BLaER1 treated with 17β-estradiol and CSF1 and Interleukin-3, amounts not matched to agents 10 nM and 100 nM (cell line): ENCODE results near the gene INTS15.

ENCODE experiments used
- H3K27ac ChIP-seq, 11 experiments: shearing (Covaris generic); formaldehyde crosslinking; 2 replicates each; pipeline ENCODE4 v1.8.1; 2022
- H3K27me3 ChIP-seq, 11 experiments: shearing (Covaris generic); formaldehyde crosslinking; 2 replicates each; pipeline ENCODE4 v1.8.1; 2022
- H3K36me3 ChIP-seq, 11 experiments: shearing (Covaris generic); formaldehyde crosslinking; 2 replicates each; pipeline ENCODE4 v1.8.1; 2022
- H3K4me1 ChIP-seq, 10 experiments: shearing (Covaris generic); formaldehyde crosslinking; 2 replicates each; pipeline ENCODE4 v1.8.1; 2022
- H3K4me2 ChIP-seq, 11 experiments: shearing (Covaris generic); formaldehyde crosslinking; 2 replicates each; pipeline ENCODE4 v1.8.1; 2022
- H3K4me3 ChIP-seq, 10 experiments: shearing (Covaris generic); formaldehyde crosslinking; 2 replicates each; pipeline ENCODE4 v1.8.1; 2022
- H3K9ac ChIP-seq, 11 experiments: shearing (Covaris generic); formaldehyde crosslinking; 2 replicates each; pipeline ENCODE4 v1.8.1; 2022
- H3K9me3 ChIP-seq, 11 experiments: shearing (Covaris generic); formaldehyde crosslinking; replicated peaks in 1 of 11; 2 replicates each; pipeline ENCODE4 v1.8.1; 2022
- H4K20me1 ChIP-seq, 11 experiments: shearing (Covaris generic); formaldehyde crosslinking; 2 replicates each; pipeline ENCODE4 v1.8.1; 2022
- Cebpa-rat ChIP-seq, 11 experiments: shearing (Covaris generic); IDR thresholded peaks; 2 replicates each; pipeline ENCODE4 v1.8.1; 2022

The INTS15 gene

DNA sequence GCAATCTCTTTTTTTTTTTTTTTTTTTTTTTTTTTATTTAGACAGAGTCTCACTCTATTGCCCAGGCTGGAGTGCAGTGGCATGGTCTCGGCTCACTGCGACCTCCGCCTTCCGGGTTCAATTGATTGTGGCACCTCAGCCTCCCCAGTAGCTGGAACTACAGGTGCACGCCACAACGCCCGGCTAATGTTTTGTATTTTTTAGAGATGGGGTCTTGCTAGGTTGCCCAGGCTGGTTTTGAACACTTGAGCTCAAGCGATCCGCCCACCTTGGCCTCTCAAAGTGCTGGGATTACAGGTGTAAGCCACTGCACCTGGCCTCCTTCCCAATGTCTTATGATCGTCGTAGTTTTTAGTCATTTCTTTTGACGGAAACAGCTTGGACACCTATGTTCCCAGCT lies 19.0 kb downstream of the INTS15 start:
- TF ChIP-seq Cebpa-rat (IDR thresholded peaks at IDR 0.05), result no peak
- Histone ChIP-seq H4K20me1 (peaks cover 0 to 67% (median 41%) of the 10 kb centered on the region in 11 experiments; a peak in 20 of 22 replicates), H3K4me2 (no peak overlapping the region), H3K9me3 (no peaks in the 10 kb centered on the region), H3K27me3 (peaks cover 6 to 19% (median 13%) of the 10 kb centered on the region in 11 experiments), H3K27ac (no peak overlapping the region), H3K9ac (no peak overlapping the region), H3K4me3 (no peak overlapping the region), H3K36me3 (peaks cover 47 to 70% (median 59%) of the 10 kb centered on the region in 11 experiments), H3K4me1 (peaks cover 0 to 11% (median 9%) of the 10 kb centered on the region in 10 experiments; a peak in 17 of 20 replicates)

DNA sequence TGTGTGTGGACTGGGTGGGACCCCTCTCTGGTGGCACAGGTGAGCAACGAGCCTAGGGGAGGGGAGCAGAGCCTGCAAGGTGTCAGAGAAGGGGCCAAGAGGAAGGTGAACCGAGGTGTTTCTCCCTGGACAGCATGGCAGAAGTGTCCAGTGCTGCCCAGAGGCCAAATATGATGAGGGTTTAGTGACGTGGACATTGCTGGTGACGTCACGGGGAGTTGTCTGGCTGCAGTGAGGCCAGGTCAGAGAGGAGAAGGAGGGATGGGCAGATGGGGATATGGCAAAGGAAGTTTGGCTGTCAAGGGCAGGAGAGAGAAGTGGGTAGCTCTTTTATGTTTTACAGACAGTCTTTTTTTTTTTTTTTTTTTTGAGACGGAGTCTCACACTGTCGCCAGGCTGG lies 23.0 kb downstream of the INTS15 start:
- peaks cover 0 to 55% (median 18%) of the 10 kb centered on the region in 11 experiments; a peak in 15 of 22 replicates for H4K20me1 ChIP-seq
- H3K36me3 ChIP-seq, result peaks cover 14 to 31% (median 21%) of the 10 kb centered on the region in 11 experiments
- H3K9me3 ChIP-seq, result no peaks in the 10 kb centered on the region
- H3K9ac ChIP-seq, result no peak overlapping the region
- peaks cover 44 to 59% (median 52%) of the 10 kb centered on the region in 11 experiments for H3K27me3 ChIP-seq
- H3K4me1 ChIP-seq, result peaks cover 10 to 34% (median 26%) of the 10 kb centered on the region in 10 experiments
- H3K4me2 ChIP-seq, result no peak overlapping the region
- H3K27ac ChIP-seq, result no peak overlapping the region
- TF ChIP-seq Cebpa-rat (IDR thresholded peaks at IDR 0.05), result no peak
- H3K4me3 ChIP-seq, result no peak overlapping the region

DNA sequence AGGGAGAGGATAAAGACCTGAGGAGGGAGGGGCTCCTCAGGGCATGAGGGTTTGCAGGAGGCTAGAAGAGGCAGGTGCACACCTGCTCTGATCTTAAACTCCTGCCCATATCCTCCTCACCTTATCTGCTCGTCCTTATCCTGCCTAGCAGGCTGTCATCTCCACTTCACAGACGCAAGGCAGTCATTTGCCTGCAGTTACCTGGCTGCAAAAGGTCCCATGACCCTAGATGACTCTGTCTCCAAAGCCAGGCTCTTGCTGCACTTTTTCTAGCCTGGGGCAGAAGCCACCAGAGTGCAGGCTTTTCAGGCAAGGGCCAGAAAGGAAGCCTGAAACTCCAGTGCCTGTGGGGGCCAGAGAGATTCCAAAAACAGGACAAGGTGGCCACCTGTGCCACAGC lies 23.9 kb downstream of the INTS15 start:
- H3K9ac ChIP-seq, result no peak overlapping the region
- H4K20me1 ChIP-seq, result peaks cover 0 to 54% (median 13%) of the 10 kb centered on the region in 11 experiments; a peak in 12 of 22 replicates
- H3K4me3 ChIP-seq, result no peak overlapping the region
- H3K36me3 ChIP-seq, result peaks cover 7 to 23% (median 12%) of the 10 kb centered on the region in 11 experiments
- peaks cover 49 to 68% (median 61%) of the 10 kb centered on the region in 11 experiments for H3K27me3 ChIP-seq
- H3K27ac ChIP-seq, result no peak overlapping the region
- H3K4me2 ChIP-seq, result no peak overlapping the region
- no peaks in the 10 kb centered on the region for H3K9me3 ChIP-seq
- no peak for TF ChIP-seq Cebpa-rat (IDR thresholded peaks at IDR 0.05)
- H3K4me1 ChIP-seq, result peaks cover 10 to 34% (median 26%) of the 10 kb centered on the region in 10 experiments

DNA sequence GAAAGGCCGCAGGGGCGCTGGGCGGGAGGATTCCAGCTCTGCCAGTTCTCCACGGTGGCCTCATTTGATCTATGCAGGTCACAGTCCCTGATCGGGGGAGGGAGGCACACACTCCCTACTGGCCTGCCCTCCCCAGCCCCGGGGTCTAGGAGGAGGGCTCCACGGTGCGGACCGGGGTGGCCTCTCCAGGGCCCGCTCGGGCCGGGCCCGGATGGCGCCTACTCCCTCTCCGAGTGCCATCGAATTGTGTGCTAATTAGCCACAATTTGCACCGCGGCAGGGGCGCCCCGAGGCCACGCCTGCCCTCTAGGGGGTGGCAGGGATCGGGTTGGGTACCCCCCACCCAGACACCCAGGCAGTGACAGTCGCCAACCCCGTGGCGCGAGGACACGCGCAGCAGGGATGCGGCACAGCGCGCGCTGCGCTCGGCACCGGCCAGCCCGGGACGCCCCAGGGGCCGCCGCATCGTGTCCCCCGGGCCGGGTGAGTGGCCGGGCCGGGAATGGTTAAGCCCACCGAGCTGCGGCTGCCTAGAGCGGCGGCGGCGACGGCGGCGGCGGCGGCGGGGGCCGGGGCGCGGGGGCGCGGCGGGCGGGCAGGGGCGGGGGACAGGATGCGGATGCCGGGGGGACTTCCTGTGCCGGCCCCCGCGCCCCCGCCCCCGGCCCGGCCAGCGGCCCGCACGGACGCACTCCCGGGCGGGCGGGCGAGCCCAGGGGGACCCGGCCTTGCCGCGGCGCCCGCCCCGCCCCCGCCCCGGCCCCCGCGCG lies 25.3 kb downstream of the INTS15 start, which contains the start of gene ZNF853:
ZNF853 (plus strand) TSS at position 658 of the 770 bp plus-strand sequence. CDS start 565 bp downstream, outside the sequence.
- TF ChIP-seq Cebpa-rat (IDR thresholded peaks at IDR 0.05), result no peak
- peak within 1 kb of the TSS; percentile 81 to 99 (median 92) for H3K4me2 ChIP-seq
- H3K9ac ChIP-seq, result peak within 1 kb of the TSS; percentile 42 to 72 (median 61); a peak in 17 of 22 replicates
- H3K27ac ChIP-seq, result peak within 1 kb of the TSS in 1 of 11 experiments; percentile 36; a peak in 2 of 22 replicates
- H3K4me3 ChIP-seq, result peak within 1 kb of the TSS; percentile 46 to 71 (median 59)
- peaks cover 10 to 37% (median 28%) of the 10 kb centered on the region in 10 experiments for H3K4me1 ChIP-seq
- peaks cover 0 to 9% (median 0%) of the 10 kb centered on the region in 11 experiments; a peak in 5 of 22 replicates for H3K36me3 ChIP-seq
- H3K9me3 ChIP-seq, result no peaks in the 10 kb centered on the region
- peaks cover 49 to 70% (median 62%) of the 10 kb centered on the region in 11 experiments for H3K27me3 ChIP-seq
- H4K20me1 ChIP-seq, result peaks cover 0 to 45% (median 6%) of the 10 kb centered on the region in 11 experiments; a peak in 9 of 22 replicates

DNA sequence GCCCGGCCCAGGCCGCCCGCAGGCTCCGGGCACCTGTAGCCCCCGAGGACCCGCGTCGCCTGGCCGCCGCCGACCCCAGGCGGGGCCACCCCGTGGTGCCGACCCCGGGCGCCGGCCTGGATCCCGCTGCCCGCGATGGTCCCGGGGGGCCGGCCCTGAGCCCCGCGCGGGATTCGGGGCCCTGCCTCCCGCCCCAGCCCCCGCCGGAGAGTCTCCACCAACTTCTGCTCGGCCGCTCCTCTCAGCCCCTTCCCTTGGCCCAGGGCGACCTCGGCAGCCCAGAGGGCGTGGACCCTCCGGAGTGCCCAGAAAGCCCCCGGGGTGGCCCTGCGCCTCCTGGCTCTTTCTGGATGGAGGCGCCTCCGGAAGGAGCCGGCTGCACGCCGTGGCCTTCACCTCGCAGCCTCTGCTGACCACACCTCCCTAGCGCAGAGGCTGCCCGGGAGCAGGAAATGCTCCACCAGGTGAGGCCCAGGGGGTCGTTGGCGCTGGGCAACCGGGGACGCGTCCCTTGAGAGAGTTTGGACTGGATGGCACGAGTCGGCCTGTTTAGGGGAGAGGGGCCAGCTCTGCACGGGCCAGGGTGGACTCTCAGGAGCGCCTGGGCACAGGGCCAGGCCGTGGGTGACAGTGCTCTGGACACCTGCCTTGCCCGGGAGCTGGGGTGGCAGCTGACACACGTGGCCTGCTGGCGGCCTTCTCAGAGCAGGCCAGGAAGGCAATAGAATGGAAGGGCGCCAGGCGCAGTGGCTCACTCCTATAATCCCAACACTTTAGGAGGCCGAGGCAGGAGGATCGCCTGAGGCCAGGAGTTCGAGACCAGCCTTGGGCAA lies 26.1 kb downstream of the INTS15 start:
- Histone ChIP-seq H3K27ac (peak overlapping the region in 1 of 11 experiments; percentile 31; a peak in 1 of 22 replicates), H3K36me3 (0 out of 22 replicates have a peak, but pooled peaks cover 0 to under 1% (median 0%) of the 10 kb centered on the region in 11 experiments), H3K4me2 (peak overlapping the region; percentile 78 to 91 (median 88)), H3K4me3 (peak overlapping the region; percentile 43 to 71 (median 59)), H3K27me3 (peaks cover 49 to 70% (median 62%) of the 10 kb centered on the region in 11 experiments), H3K9ac (peak overlapping the region; percentile 15 to 72 (median 57); a peak in 15 of 22 replicates), H3K4me1 (peaks cover 18 to 45% (median 33%) of the 10 kb centered on the region in 10 experiments), H4K20me1 (peaks cover 0 to 41% (median 5%) of the 10 kb centered on the region in 11 experiments; a peak in 9 of 22 replicates), H3K9me3 (no peaks in the 10 kb centered on the region)
- TF ChIP-seq Cebpa-rat (IDR thresholded peaks at IDR 0.05), result no peak

DNA sequence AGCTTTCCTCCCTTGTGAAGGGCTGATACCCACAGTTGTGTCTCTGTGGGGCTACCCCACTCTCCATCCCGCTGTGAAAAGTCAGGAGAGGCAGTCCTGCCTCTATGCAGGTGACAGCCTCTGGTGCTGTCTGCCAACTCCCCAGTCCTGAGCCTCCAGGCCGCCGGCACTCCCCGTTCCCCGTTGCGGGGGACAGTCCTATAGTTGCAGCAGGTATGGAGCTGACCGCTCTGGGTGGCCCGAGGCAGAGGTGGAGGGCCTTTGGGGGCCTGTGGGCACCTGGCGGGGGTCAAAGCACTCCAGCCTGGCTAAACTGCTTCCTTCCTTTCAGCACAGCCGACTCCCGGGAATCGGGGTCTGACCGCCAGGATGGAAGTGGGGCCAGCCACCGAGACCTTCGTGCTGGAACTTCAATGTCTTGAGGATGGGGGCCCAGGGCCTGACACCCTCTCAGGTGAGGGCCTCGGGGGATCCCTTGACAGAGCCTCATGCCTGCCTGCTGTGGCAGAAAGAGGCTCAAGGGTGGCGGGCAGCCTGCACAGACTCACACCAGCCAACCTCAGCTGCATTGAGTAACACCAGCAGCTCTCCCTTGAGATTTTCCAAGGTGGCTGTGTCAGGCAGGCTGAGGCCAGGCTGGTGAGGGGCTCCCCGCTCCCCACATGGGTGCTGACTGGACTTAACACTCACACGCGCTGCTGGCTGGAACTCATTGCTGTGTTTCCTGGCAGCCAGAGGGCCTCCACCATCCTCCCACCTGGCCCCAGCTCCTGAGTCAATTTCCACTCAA lies 27.2 kb downstream of the INTS15 start:
- H3K4me1 ChIP-seq, result peaks cover 21 to 45% (median 33%) of the 10 kb centered on the region in 10 experiments
- H3K9ac ChIP-seq, result no peak overlapping the region
- H3K9me3 ChIP-seq, result peaks cover 0 to 5% (median 0%) of the 10 kb centered on the region in 11 experiments; a peak in 3 of 22 replicates
- no peak for TF ChIP-seq Cebpa-rat (IDR thresholded peaks at IDR 0.05)
- H3K27me3 ChIP-seq, result peaks cover 49 to 72% (median 62%) of the 10 kb centered on the region in 11 experiments
- no peak overlapping the region for H3K27ac ChIP-seq
- no peaks in the 10 kb centered on the region for H3K36me3 ChIP-seq
- H4K20me1 ChIP-seq, result peaks cover 0 to 42% (median 5%) of the 10 kb centered on the region in 11 experiments; a peak in 9 of 22 replicates
- no peak overlapping the region for H3K4me3 ChIP-seq
- H3K4me2 ChIP-seq, result peak overlapping the region in 7 of 11 experiments; percentile 8 to 37 (median 28); a peak in 9 of 22 replicates

DNA sequence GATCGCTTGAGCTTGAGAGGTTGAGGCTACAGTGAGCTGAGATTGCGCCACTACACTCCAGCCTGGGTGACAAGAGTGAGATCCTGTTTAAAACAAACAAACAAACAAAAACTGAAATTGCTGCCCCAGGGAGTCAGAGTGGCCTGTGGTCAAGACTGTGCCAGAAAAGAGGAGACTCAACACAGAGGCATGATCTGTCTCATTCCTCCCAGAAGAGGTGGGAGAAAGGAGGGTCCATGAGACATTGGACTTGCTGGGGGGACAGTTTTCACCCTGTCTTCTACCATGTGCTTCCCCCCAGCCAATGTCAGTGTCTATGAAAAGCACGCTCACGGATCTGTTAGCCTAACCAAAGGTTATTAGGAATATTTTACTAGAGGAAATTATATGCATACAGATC lies 28.8 kb downstream of the INTS15 start:
- no peak for TF ChIP-seq Cebpa-rat (IDR thresholded peaks at IDR 0.05)
- Histone ChIP-seq H3K27ac (no peak overlapping the region), H3K9ac (no peak overlapping the region), H3K4me1 (peaks cover 23 to 48% (median 34%) of the 10 kb centered on the region in 10 experiments), H3K4me3 (no peak overlapping the region), H3K27me3 (peaks cover 40 to 57% (median 51%) of the 10 kb centered on the region in 11 experiments), H3K4me2 (no peak overlapping the region), H4K20me1 (peaks cover 0 to 35% (median 5%) of the 10 kb centered on the region in 11 experiments; a peak in 9 of 22 replicates), H3K9me3 (peaks cover 0 to 13% (median 0%) of the 10 kb centered on the region in 11 experiments; a peak in 3 of 22 replicates), H3K36me3 (no peaks in the 10 kb centered on the region; a peak in 1 of 22 replicates)
